ENCODE results near the gene OSTF1.

DNA sequence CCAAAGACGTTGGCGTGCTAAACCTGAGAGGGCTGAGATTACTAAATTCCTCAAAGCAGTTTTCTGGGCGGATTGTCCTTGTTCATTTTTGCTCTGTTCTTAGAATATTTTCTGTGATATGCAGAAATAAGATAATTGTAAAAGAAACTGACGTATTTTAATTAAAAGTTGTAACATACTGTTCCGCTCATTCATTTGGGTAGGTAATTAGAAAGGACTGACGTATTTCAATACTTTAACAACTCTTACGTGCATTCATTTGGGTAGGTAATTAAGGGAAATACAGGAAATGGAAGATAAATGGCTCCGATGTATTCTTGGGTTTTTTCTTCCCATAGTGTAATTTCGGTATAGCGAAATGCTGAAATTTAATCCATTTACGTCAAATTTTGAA, 1.1 kb downstream of the OSTF1 start:
- TF ChIP-seq, protein P1, sequence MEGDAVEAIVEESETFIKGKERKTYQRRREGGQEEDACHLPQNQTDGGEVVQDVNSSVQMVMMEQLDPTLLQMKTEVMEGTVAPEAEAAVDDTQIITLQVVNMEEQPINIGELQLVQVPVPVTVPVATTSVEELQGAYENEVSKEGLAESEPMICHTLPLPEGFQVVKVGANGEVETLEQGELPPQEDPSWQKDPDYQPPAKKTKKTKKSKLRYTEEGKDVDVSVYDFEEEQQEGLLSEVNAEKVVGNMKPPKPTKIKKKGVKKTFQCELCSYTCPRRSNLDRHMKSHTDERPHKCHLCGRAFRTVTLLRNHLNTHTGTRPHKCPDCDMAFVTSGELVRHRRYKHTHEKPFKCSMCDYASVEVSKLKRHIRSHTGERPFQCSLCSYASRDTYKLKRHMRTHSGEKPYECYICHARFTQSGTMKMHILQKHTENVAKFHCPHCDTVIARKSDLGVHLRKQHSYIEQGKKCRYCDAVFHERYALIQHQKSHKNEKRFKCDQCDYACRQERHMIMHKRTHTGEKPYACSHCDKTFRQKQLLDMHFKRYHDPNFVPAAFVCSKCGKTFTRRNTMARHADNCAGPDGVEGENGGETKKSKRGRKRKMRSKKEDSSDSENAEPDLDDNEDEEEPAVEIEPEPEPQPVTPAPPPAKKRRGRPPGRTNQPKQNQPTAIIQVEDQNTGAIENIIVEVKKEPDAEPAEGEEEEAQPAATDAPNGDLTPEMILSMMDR (conservative IDR thresholded peaks at IDR 0.05; ENCODE audit: low read depth in 2 of 2): no peak
- no peak for TF ChIP-seq CREB1 (CRISPR knock-in tag; IDR thresholded peaks at IDR 0.05; ENCODE audit: low read depth)
- TF ChIP-seq EZH2 (IDR thresholded peaks at IDR 0.05; ENCODE audit: low read depth, unreplicated experiment): no peak
